DMS53 treated with DMSO at 0.1 percent for 48 hours (cell line): Measurements from ENCODE around the gene ACBD4.

Experiments used
- DNase-seq: peaks from one replicate; lab custom pipeline; 2025; ENCODE audit not compliant: unreplicated experiment; lab: John Stamatoyannopoulos, UW

Gene ACBD4

GRCh38 chr17:45184144-45184543, 48.7 kb downstream of the ACBD4 start:
- DNase-seq, result no peak

GRCh38 chr17:45186801-45187354, 51.4 kb downstream of the ACBD4 start:
- no peak for DNase-seq

- DNase-seq, result no peak
Observed at GRCh38 chr17:45189009-45189408, 53.5 kb downstream of the ACBD4 start.

GRCh38 chr17:45190503-45191255, 55.2 kb downstream of the ACBD4 start:
- no peak for DNase-seq
